ENCODE results near the gene RTN4RL1.

DNA sequence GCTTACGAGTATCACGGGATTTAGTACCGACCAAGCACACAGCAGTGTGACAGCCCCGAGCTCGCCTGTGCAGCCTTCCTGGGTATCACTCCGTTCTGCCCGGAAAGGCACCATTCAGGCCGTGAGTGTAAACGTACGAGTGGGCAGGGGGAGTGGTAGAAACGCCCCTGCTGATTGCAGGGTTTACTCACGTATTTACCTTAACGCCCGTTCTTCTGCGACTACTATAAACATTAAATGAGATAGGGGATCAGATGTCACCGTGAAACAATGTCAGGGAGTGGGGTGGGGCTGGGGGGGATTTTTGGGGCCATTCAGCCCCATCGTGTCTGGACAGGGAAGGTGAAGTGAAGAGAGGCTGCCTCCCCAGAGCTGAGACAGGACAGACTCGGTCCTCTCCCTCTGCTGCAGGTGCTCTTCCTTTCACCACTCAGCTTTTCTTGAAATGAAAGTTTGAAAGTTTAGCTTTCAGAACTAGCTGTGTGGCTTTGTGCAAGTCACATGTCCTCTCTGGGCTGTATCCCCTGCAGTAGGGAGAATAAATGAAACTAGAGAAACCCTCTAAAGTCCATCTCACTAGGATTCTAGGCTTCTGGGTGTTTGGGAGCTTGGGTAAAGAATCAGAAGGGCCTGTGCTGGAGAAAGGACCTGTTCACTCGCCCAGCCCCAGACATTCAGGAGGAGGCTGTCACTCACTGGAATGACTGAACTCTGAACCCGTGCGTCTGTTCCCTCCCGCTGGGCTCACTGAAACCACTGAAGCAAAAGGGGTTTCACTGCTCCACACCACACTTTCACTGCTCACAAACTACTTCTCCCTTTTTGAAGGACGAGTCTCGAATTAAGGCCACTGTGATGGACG lies 128.7 kb downstream of the RTN4RL1 start:
- no peak for TF ChIP-seq POLR2A (IDR thresholded peaks at IDR 0.05)
- TF ChIP-seq, protein P1, sequence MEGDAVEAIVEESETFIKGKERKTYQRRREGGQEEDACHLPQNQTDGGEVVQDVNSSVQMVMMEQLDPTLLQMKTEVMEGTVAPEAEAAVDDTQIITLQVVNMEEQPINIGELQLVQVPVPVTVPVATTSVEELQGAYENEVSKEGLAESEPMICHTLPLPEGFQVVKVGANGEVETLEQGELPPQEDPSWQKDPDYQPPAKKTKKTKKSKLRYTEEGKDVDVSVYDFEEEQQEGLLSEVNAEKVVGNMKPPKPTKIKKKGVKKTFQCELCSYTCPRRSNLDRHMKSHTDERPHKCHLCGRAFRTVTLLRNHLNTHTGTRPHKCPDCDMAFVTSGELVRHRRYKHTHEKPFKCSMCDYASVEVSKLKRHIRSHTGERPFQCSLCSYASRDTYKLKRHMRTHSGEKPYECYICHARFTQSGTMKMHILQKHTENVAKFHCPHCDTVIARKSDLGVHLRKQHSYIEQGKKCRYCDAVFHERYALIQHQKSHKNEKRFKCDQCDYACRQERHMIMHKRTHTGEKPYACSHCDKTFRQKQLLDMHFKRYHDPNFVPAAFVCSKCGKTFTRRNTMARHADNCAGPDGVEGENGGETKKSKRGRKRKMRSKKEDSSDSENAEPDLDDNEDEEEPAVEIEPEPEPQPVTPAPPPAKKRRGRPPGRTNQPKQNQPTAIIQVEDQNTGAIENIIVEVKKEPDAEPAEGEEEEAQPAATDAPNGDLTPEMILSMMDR (IDR thresholded peaks at IDR 0.05) = no peak
